GM15510 (cell line): ENCODE measurements around the gene ACACB.
A peak's percentile ranks its signal among the peaks of the same experiment; 100 is the strongest.

Source experiments
- POLR2A ChIP-seq: IDR thresholded peaks from 3 replicates; pipeline ENCODE4 v1.6.1; 2011; ENCODE audit warnings: borderline replicate concordance; ENCODE audit not compliant: insufficient read length; ENCODE audit errors: extremely low read depth

Gene ACACB

GRCh38 chr12:109153821-109154441 lies 37.5 kb downstream of the ACACB start:
- TF ChIP-seq POLR2A = no peak

- peak; percentile 37 for TF ChIP-seq POLR2A
Measured at GRCh38 chr12:109154451-109155438, 38.4 kb downstream of the ACACB start.

- no peak for TF ChIP-seq POLR2A
Measured at GRCh38 chr12:109156036-109156435, 39.6 kb downstream of the ACACB start.

- TF ChIP-seq POLR2A = no peak
Measured at GRCh38 chr12:109156586-109156985, 40.2 kb downstream of the ACACB start.

- no peak for TF ChIP-seq POLR2A
Measured at GRCh38 chr12:109157986-109158385, 41.6 kb downstream of the ACACB start.

GRCh38 chr12:109160433-109160832 lies 44.0 kb downstream of the ACACB start:
- TF ChIP-seq POLR2A = no peak

- TF ChIP-seq POLR2A = no peak
Measured at GRCh38 chr12:109160873-109161272, 44.5 kb downstream of the ACACB start.

- no peak for TF ChIP-seq POLR2A
Measured at GRCh38 chr12:109162551-109162950, 46.2 kb downstream of the ACACB start.

- TF ChIP-seq POLR2A = no peak
Measured at GRCh38 chr12:109163167-109163566, 46.8 kb downstream of the ACACB start.

GRCh38 chr12:109165599-109165998 lies 49.2 kb downstream of the ACACB start:
- TF ChIP-seq POLR2A = no peak

GRCh38 chr12:109166371-109166770 lies 50.0 kb downstream of the ACACB start:
- TF ChIP-seq POLR2A = no peak

- no peak for TF ChIP-seq POLR2A
Measured at GRCh38 chr12:109167781-109168180, 51.4 kb downstream of the ACACB start.

GRCh38 chr12:109169262-109169661 lies 52.9 kb downstream of the ACACB start:
- TF ChIP-seq POLR2A = no peak

- no peak for TF ChIP-seq POLR2A
Measured at GRCh38 chr12:109169686-109170085, 53.3 kb downstream of the ACACB start.

- TF ChIP-seq POLR2A = no peak
Measured at GRCh38 chr12:109170324-109170723, 53.9 kb downstream of the ACACB start.
